Measurements from ENCODE around the gene GPR39.

DNA sequence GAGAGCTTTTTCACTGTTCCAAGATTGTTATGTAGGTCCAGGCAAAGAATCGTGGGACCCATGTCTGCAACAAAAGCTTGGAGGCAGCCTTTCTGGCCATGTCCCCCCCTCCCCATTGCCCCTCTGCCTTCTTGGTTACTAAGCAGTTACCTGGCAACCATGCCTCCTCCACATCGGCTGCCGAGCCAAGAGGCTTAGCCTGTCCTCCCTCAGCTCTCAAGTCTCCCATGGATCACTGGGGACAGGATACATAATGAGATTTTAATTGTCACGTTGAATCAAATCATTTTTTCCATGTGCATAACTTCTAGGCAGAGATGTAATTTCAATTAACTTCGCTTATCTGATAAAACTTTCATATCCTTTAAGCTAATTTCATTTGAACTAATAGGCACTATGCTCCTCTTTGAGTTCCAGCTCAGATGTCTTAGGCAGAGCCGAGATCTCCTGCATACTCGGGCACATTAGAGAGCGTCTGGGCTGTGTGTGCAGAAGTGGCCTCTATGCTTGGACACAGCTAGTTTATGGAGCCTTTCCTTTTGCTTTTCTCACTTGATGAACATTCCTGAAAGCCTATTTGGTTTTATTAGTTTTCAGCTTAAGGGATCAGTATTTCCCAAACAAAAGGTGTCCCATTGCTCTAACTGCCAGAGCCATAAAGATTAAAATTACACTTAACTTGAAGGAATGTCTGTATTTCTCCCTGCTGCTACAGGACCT lies 172.7 kb downstream of the GPR39 start:
- TF ChIP-seq POLR2A (IDR thresholded peaks at IDR 0.05) (no peak), CTCF (IDR thresholded peaks at IDR 0.05) (no peak)

Measured in vagina (tissue), 2 donors.